ENCODE data around the gene NCF4.

NCF4 gene

DNA sequence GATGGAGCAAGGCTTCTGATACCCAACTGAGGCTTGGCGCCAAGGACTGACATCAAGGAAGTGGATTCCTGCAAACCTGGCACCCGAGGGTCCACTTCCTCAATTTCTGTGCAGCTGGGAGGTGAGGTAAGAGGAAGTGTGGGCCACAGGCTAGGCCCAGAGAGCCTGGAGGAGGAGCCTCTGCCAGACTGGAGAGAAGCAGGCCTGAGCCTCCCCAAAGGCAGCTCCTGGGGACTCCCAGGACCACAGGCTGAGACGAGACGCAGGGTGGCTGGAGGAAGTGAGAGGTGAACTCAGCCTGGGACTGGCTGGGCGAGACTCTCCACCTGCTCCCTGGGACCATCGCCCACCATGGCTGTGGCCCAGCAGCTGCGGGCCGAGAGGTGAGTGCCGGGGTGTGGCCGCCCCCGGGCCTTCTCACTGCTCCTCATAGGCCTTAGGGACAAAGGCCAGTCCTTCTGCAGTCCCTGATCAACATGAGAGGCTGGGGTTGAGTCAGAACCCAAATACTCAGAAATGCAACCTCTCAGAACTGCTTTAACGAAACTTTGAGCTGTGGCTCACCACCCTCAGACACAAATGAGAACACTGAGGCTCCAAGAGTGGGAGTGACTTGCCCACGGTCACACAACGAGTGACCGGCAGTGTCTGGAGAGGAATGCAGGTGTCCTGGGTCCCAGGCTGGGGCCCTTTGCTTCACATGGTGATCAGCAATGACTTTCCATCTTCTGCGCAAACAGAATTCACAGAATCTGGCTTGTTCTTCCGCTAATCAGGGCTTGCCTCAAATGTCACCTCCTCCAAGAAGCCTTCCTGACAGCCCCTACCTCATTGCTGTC lies at the start of gene NCF4:
NCF4 (plus strand) TSS at position 186 of the 839 bp plus-strand sequence; CDS start at position 352, 166 bp downstream.
- DNase-seq (ENCODE audit: extremely low read depth, low read depth), result no peak
- TF ChIP-seq CTCF (IDR thresholded peaks at IDR 0.05; ENCODE audit: low read depth, low read length), result no peak

DNA sequence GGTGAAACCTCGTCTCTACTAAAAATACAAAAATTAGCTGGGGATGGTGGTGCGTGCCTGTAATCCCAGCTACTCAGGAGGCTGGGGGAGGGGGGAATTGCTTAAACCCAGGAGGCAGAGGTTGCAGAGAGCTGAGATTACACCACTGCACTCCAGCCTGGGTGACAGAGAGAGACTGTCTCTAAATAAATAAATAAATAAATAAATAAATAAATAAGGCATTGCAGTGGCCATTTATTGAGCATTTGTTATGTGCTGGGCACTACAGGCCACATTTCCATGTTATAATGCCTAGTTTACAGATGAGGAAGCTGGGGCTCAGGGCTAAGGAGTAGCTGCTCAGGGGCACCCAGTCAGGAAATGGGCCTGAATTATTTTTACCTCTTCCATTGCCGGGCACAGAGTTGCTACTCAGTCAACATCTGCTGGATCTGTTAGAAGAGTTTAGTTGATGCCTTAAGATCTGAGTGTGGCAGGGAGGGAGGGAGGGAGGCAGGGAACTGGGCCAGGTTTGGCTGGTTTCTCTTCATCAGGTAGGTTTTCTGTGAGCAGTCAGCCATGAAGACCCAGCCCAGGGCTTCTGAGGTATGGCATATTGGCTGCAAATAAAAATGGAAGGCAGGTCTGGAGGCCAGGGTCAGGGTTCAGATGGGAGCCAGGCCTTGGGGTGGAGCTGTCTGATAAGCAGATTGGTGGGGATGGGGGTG lies 49.6 kb upstream of the NCF4 start:
- no peak for DNase-seq (ENCODE audit: extremely low read depth, low read depth)
- no peak for TF ChIP-seq CTCF (IDR thresholded peaks at IDR 0.05; ENCODE audit: low read depth, low read length)

DNA sequence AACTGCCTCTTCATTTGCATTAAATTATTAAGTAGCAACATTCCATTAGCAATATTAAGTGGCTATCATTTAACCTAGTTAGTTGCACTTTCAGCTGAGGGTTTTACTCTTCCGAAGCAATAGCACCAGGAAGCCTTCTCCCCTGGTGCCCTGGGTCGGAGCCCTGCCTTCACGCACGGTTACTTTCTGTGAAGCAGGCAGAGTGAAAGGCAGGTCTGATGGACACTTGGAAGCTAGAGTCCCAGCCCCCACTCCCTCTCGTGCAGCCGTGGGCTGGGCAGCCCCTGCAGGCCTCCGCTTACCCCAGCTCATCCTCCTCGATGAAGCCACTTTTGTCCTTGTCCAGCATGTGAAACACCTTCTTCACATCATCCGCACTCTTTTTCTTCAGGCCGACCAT lies 46.0 kb upstream of the NCF4 start:
- no peak for TF ChIP-seq CTCF (IDR thresholded peaks at IDR 0.05; ENCODE audit: low read depth, low read length)
- no peak for DNase-seq (ENCODE audit: extremely low read depth, low read depth)

DNA sequence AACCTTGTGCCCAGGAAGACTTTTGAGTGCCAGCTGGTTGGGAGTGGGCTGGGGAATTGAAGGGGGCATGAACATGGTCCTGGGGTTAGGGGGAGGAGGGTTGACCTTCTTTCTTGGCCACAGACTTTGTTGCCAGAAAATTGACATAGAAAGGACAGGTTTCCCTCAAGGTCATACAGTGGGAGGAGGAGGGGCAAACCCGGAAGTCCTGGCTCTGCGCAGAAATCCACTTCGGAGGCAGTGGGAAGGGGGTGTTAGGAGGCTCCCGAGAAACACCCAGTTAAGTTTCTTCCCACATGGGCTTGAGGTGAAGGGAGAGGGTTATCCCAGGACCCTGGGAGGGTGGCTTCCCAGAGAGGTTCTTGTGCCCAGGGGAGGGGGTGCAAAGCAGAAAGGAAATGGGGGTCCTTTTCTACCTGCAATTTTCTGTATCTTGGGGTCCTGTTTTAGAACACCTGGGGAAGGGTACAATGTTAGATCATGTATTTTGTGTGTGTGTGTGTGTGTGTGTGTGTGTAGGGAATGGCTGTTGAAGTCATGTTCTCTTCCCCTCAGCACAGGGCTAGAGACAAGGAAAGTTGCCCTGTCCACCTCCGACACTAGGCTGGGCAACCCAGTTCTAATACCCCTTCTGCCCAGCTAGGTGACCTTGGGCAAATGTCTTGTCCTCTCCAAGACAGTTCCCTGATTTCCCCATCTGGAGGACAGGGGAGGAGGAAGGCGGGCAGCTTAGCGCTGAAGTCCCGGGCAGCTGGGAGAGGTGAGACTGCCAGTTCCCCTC lies 45.1 kb upstream of the NCF4 start:
- DNase-seq (ENCODE audit: extremely low read depth, low read depth), result no peak
- no peak for TF ChIP-seq CTCF (IDR thresholded peaks at IDR 0.05; ENCODE audit: low read depth, low read length)

GRCh38 chr22:36816339-36816635 lies 44.5 kb upstream of the NCF4 start:
- DNase-seq (ENCODE audit: extremely low read depth, low read depth), result no peak
- TF ChIP-seq CTCF (IDR thresholded peaks at IDR 0.05; ENCODE audit: low read depth, low read length), result no peak

GRCh38 chr22:36816636-36817524 lies 43.9 kb upstream of the NCF4 start, which contains the start of gene PVALB:
PVALB (minus strand) TSS chr22:36817035; CDS start chr22:36817005, 30 bp downstream.
- TF ChIP-seq CTCF (IDR thresholded peaks at IDR 0.05; ENCODE audit: low read depth, low read length), result no peak
- no peak for DNase-seq (ENCODE audit: extremely low read depth, low read depth)

All from AG09319 (cell line).